Sciatic nerve (tissue), 2 donors: Measurements from ENCODE around the gene RNF175. TPM values are rescaled to one million over a fixed set of nuclear protein-coding genes. Genes with fewer than 3 reads are reported as not detected.

Source experiments
- ATAC-seq: fragments of 200-7000 bp; cut with Tn5 transposase; one replicate; pipeline ENCODE4 v1.9.1; 2020; ENCODE audit warnings: mild to moderate bottlenecking, moderate library complexity
- DNase-seq: peaks from one replicate; pipeline ENCODE4 v3.0.0-alpha.2; 2020; ENCODE audit warnings: low spot score
- intact Hi-C: fragments of 100-400 bp; cut with DNase I; formaldehyde crosslinking; loops from one replicate; pipeline ENCODE4 v1.14.2; 2022
- total RNA-seq: library from RNA; stranded (reverse); fragmentation: NEBNext Ultra II Directional; extraction: Animal tissue kit (Norgen Biotek cat#: 25700); gene quantifications from one replicate; pipeline ENCODE4 v1.2.1, GENCODE V29; 2021
- donor health status: DM: no; HTN: no; CAD: no.
- donor health status: DM: no; HTN: no; CAD: no.

Gene RNF175
- total RNA-seq, 1 donor from 2014 or later, result 2.3 TPM

DNA sequence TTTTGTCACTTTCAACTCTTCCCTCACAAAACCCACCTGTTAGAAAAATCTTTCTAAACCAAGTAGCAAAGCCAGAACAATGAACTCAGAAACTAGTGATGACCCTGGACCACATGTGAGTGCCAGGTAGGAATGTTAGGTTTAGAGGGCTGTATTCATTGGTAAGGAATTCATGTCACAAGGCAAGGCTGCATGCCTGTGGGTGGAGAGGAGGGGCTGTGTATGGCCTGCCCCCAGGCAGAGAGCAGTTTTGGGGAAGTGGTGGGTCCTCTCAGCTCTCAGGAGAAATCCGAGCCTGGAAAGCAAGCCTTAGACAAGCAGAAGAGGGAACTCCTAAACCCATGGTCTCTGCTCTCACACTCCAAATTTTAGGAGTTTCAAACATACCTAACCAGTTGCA lies 2.4 kb downstream of the RNF175 start:
- intact Hi-C loops, result no loop called here
- ATAC-seq (no peak), DNase-seq (no peak)

DNA sequence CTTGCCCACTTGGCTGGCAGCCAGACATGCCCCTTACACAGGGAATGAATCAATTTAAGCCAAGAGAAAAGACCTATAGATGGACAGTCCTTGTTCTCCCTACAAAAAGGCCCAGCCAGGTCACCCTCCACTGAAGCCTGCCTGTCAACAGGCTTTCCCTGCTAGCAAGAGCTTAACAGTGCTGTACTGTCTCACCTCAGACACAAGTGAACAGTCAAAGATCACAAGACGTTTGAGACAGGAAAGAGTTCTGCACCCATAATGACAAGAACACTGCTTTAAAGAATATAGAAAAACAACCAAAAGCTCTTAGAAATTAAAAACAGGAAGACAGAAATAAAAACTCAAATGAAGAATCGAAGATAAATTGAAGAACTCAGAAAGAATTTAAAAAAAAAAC lies 4.6 kb downstream of the RNF175 start:
- ATAC-seq (no peak), DNase-seq (no peak)
- intact Hi-C loops, result no loop called here

DNA sequence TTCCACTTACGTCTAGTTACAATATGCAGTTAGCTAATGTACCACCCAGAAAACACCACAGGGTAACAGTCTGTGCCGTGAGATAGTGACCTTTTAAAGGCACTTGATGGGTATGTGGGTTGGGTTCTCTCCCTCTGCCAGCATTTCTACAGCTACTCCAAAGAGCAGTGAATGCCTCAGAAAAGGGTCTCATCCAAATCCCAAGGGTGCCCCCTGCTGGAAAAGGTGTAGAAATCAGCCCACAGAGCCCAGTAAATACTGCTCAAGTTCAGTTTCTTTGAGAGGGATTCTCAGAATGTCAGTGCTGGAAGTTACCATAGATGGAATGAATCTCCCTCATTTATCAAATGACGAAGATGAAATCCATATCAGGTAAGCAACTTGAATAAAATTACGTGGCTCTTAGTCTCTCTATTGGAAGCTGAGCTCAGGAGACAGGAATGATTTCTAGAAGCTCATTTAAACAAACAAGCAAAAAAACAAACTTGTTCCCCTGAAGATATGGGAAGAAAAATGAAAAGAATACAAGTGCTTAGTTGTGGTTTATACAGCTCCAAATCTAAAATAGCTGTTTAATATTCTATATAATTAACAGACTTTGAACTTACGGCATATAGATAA lies 9.5 kb downstream of the RNF175 start:
- DNase-seq, result peak; percentile 68
- intact Hi-C loops, result no loop called here
- ATAC-seq, result peak; percentile 78

DNA sequence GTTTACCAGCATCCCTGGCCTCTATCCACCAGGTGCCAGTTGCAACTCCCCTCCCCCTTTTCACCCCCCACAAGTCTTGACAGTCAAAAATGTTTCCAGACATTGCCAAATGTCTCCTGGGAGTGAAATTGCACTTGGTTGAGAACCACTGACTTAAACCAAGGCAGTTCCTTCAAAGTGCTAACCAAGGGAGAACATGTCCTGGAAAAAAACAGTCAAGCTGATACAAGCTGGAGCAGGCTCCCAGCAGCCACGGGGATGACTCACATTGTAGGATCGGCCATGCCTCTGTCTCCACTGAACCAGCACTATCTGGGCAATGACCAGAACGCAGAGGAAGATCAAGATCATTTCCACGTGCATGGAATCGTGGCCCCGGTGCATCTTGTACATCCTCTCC lies 11.4 kb downstream of the RNF175 start:
- intact Hi-C loops, result no loop called here
- DNase-seq (no peak), ATAC-seq (peak; percentile 74)

DNA sequence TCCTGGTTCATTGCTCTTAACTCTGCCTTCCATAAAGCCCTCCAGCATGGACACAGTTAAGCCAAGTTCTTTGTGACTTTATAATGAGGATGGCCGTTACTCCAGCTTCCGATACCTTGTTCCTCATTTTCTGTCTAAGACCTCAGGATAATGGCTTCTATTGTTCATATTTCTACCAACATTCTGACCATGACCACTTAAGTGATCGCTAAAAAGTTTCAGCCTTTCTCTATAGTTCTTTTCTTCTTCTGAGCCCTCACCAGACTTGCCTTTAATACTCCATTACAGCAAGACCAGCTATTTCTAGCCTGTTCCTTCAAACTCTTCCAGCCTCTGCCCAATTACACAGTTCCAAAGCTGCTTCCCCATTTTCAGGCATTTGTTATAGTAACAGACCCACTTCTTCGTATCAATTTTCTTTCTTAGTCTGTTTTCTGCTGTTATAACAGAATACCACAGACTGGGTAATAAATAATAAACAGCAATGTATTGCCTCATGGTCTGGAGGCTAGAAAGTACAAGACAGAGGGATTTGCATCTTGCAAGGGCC lies 12.3 kb downstream of the RNF175 start:
- DNase-seq (no peak), ATAC-seq (peak; percentile 21)
- intact Hi-C loops, result no loop called here

DNA sequence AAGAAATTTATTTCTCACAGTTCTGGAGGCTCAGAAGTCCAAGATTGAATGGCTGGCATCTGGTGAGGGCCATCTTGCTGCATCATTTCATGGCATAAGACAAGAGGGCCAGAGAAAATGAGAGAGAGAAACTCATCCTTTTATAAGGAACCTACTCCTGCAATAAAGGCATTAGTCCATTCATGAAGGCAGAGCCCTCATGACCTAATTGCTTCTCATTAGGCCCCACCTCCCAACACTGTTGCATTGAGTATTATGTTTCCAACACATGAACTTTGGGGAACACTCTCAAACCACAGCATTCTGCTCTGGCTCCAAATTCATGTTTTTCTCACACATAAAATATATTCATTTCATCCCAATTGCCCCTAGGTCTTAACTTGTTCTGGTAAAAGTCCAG lies 14.2 kb downstream of the RNF175 start:
- ATAC-seq, result no peak
- intact Hi-C loops, result no loop called here
- no peak for DNase-seq

DNA sequence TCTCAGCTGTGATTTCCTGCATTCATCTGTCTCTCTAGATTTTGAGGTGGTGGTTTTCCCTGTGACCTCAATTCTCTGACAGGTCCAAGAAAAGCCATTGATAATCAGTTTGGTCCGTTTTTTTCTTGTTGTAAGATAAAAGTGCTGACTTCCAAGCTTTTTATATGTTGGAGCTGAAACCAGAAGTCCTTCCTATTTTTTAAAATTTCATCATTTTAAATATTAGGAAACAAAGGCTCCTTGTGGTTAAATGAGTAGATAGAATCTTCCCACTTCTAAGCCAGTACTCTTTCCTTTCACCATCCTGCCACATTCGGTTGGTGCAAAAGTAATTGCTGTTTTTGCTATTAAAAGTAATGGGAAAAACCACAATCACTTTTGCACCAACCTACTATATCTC lies 18.3 kb downstream of the RNF175 start:
- no peak for DNase-seq
- intact Hi-C loops, result no loop called here
- ATAC-seq, result no peak

DNA sequence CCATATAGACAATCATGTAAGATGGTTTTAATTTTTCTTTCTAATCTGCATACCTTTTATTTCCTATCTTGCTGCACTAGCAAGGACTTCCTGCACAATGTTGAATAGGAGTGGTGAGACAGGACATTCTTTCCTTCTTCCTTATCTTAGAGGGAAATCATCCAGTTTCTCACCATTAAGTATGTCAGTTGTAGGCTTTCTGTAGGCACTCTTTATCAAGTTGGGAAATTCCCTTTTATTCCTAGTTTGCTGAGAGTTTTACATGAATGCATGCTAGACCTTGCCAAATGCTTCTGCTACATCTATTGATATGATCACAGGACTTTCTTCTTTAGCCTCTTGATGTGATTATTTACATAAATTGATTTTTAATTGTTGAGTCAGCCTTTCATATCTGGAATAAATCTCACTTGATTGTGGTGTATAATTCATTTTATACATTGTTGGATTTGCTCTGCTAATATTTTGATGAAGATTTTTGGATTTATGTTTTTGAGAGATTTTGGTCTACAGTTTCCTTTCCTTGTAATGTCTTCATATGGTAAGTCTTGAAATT lies 23.8 kb downstream of the RNF175 start:
- DNase-seq (no peak), ATAC-seq (no peak)
- intact Hi-C loops, result no loop called here

DNA sequence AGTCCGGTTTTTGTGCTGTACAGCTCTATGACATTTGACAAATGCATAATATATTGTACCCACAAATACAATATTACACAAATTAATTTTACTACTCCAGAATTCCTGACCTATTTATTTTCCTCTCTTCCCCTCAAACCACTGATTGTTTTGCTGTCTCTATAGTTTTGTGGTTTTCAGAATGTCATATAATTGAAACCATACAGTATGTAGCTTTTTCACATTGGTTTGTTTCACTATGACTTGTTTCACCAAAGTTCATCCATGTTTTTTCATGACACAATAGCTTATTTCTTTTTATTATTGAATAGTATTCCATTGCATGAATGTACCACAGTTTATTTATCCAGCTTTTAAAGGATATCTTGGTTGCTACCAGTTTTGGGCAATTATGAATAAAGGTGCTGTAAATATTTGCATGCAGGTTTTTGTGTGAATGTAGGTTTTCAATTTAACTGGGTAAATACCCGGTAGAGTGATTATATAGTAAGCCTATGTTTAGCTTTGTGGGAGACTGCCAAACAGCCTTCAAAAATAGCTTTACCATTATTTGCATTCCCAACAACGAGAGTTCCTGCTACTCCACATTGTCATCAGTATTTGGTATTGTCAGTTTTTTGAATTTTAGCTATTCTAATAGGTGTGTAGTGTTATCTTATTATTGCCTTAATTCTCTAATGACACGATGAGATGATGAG lies 25.9 kb downstream of the RNF175 start:
- intact Hi-C loops, result no loop called here
- DNase-seq (no peak), ATAC-seq (no peak)

DNA sequence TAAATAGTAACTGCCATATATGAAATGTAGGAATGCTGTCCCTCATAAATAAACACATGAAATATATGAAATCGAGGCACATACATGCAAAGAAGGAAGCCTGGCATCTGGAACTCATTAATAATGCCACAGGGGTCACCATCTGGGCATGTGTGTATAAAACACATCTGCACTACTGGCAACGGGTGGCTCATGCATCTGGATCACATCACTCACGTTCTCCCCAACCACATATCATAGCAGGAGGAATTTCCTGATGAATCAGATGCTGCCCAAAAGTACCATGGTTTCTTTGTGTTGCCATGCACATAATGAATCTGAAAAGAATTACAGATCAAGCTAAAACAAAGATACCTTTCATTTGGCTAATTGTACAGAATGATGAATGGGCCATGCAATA lies 28.6 kb downstream of the RNF175 start:
- intact Hi-C loops, result no loop called here

DNA sequence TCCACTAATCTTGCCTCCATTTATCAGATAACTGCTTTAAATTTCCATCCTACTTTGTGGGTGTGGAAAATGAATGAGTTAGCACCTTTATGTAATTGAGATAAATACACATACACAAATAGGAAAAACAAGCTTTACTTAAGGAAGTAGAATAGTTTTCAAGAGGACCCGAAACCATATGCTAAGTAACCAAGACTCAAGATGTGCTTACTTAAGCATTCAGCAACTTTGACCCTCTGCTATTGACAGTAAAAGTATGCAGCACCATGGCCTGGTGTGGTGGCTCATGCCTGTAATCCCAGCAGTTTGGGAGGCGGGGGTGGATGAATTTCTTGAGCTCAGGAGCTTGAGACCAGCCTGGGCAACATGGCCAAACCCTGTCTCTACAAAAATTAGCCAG lies 29.9 kb downstream of the RNF175 start:
- ATAC-seq, result peak; percentile 32
- DNase-seq, result no peak
- intact Hi-C loops, result no loop called here

More for the DNA sequence above, 28.6 kb downstream of the RNF175 start:
- no peak for ATAC-seq
- DNase-seq, result no peak

DNA sequence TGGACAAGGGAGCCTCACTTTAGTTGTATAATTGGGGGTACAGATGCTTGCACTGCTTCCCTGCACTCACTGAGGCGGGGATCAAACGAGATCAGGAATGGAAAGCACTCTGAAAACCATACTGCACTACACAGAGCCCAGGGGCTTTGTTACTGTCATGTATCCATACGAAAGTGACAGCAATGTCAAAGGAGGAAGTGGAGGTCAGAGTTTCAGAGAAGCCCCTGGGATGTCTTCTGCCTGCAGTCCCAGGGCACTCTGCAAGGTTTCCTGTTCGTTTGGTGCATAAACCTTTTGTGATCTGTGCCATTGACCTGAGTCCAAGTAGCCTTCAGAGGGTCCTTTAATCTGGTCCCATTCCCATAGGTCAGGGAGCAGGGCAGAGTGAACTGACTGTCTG lies 31.2 kb downstream of the RNF175 start:
- ATAC-seq (no peak), DNase-seq (no peak)
- intact Hi-C loops, result no loop called here

DNA sequence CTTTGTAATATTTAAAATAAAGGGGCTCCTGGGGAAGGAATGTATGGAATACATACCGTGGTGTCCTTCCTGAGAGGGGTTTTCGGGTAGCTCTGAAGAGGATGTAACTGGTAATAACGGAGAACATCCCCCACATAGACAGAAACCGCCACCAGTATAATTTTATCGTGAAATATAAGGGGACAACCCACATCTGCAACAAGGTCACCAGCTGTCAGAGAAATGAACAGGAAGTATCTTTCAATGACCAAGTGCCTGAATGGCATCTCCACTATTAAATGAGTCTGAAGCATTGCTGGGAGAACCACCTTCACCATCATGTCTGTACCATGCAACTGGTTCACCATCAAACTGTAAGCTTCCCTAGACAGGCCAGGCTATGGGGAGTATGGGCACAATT lies 31.7 kb downstream of the RNF175 start:
- no peak for DNase-seq
- no peak for ATAC-seq
- intact Hi-C loops, result no loop called here

DNA sequence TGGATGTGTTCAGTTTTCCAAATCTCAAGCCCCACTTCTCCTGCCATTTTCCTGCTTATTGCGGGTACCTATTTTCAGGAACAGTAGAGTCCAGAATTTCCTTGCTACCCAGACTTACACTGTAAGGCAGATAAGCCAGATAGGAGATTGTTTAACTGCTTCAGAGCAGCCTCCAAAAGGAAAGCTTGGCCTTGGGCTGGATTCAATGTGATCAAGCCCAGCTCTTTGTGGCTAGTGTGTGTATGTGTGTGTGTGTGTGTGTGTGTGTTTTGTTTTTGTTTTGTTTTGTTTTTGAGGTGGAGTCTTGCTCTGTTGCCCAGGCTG lies 34.0 kb downstream of the RNF175 start:
- ATAC-seq, result peak; percentile 70

DNA sequence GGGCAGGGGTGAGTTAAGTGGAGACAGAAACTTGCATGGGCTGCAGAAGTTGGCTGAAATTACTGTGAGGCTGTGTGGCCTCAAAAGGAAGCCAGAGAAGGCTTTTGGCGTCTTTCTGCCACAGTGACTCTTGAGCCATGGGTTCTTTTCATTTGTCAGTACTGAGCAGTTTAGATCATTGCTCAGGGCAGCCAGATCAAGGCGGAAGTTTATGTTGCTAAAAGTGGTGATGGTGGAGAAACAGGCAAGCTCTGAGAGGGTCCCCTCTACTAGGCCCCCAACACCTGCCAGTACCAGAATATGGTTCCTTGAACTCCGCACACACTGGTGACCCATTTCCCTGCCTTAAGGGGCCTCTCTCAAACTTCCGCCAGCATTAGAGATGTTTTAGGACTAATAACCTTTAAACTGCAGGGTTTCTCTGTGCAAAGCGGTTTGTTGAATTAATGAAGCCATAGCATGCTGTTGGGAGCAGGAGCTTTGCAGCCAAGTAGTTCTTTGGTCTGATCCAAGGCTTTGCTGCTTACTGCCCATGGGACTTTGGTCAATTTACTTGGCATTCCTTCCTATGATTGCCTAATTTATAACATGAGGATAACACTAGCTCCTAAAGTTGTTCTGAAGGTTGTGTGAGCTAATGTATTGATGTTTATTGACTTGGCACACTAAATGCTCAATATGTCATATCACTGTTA lies 34.5 kb downstream of the RNF175 start:
- intact Hi-C loops, result no loop called here
- ATAC-seq (peak; percentile 87), DNase-seq (no peak)

More for the DNA sequence above, 34.0 kb downstream of the RNF175 start:
- intact Hi-C loops, result no loop called here
- DNase-seq, result no peak

DNA sequence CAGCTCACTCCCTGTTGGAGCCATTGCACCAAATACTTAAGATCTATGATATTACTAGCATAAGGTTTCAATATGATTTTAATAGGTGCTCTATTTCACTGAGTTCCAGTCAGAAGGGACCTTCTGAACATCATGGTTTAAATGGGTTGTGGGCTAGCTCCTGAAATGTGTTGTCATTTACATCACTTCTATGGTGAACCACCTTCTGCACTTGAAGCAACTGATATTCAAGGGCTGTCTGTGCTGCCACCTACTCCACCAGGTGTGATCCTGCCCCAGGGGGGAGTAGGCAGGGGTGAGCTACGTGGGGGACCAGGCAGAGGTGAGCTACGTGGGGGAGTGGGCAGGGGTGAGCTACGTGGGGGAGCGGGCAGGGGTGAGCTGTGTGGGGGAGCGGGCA lies 35.2 kb downstream of the RNF175 start:
- DNase-seq (no peak), ATAC-seq (no peak)
- intact Hi-C loops, result no loop called here

DNA sequence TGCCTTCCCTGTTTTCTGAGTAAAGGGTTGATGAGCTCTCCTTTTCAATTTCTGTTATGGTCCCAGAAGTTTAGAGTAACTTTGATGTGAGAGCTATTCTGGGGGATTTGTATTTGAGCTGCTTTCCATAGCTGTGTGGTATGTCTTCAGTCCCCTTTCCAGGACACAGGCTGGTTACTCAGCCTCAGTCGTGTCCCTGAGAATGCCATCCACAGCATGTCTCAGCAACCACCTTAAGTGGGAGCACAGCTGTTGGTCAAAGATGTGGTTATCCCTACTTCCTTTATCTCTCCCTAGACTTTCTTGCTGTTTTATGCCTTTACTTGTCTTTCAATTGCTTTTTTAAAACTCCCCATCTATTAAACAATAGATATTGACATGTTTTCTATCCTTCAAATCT lies 37.8 kb downstream of the RNF175 start:
- ATAC-seq (no peak), DNase-seq (no peak)
- intact Hi-C loops, result no loop called here

DNA sequence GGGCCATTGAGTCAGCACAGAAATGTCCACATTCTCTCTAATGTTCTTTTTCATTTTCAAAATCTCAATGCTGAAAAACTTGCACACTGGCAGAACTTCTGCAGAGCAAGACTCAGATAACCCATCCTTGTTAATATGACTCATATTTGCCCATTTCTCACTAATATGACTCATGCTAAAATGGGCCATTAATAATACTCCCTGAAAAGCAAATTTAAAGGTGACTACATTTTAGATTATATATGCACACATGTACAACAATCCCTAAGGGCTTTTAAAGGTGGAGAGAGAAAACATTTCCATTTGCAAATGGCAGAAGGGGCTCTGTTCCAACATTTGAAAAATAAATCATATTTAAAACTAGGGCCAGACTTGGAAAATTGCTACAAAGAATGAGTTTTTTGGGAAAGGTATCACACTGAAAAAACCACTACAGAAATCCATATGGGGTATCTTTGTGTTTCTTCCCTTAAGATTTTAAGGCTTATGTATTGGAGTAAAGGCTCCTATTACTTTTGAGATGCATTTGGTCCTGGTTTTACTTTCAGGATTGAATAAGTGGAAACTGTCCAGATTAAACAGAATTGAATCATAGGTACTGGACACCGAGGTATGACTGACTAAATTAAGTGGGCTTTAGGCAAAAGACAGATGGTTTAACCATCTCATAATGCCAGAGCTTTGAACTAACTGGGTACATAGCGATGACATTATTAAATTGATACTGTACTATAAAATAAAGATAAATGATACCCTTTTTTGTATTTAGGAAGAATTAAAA lies 45.8 kb downstream of the RNF175 start:
- intact Hi-C loops, result no loop called here
- no peak for DNase-seq
- no peak for ATAC-seq

DNA sequence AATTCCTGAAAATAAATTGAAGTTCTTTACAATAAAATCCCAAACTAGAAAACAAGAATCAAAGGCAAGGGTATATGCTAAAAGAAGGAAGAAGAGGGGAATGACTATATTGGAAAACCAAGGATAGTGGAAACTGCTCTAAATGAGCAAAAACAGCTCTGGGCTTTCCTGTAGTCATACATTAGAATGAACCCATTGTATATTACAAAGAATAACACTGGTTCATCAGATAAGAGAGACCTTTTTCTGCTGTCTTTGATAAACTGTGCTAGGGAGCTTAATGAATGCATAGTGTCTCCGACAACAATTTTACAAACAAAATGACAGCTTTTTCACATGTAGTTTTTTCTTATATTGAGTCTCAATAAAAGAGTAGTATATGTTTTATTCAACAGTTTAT lies 49.1 kb downstream of the RNF175 start:
- intact Hi-C loops, result no loop called here
- DNase-seq (no peak), ATAC-seq (no peak)
